Osteocyte (in vitro differentiated cells): Measurements from ENCODE around the gene DNAJB1. TPM values are rescaled to one million over a fixed set of nuclear protein-coding genes. Genes with fewer than 3 reads are reported as not detected.
A peak's percentile ranks its signal among the peaks of the same experiment; 100 is the strongest.

ENCODE experiments used
- DNase-seq: peaks from one replicate; pipeline ENCODE4 v3.0.0; 2021; ENCODE audit warnings: mixed read lengths; ENCODE audit not compliant: unreplicated experiment; ENCODE audit errors: extremely low spot score
- H3K27ac Mint-ChIP-seq: one replicate; pipeline ENCODE4 v1.8.0; 2021; ENCODE audit warnings: mild to moderate bottlenecking, mixed read lengths; ENCODE audit not compliant: unreplicated experiment
- H3K27me3 Mint-ChIP-seq: one replicate; pipeline ENCODE4 v1.8.0; 2021; ENCODE audit warnings: mixed read lengths; ENCODE audit not compliant: unreplicated experiment
- H3K36me3 Mint-ChIP-seq: one replicate; pipeline ENCODE4 v1.8.0; 2021; ENCODE audit warnings: mixed read lengths; ENCODE audit not compliant: unreplicated experiment
- H3K4me1 Mint-ChIP-seq: one replicate; pipeline ENCODE4 v1.8.0; 2021; ENCODE audit warnings: mixed read lengths; ENCODE audit not compliant: unreplicated experiment
- H3K4me3 Mint-ChIP-seq: one replicate; pipeline ENCODE4 v1.8.0; 2021; ENCODE audit warnings: mild to moderate bottlenecking, moderate library complexity, mixed read lengths; ENCODE audit not compliant: unreplicated experiment
- H3K9me3 Mint-ChIP-seq: one replicate; pipeline ENCODE4 v1.8.0; 2021; ENCODE audit warnings: mixed read lengths; ENCODE audit not compliant: unreplicated experiment
- CTCF ChIP-seq: fragments of 200-600 bp; sonication (generic); IDR thresholded peaks from 2 replicates; pipeline ENCODE4 v1.5.0; 2021; ENCODE audit warnings: antibody characterized with exemption, mild to moderate bottlenecking, moderate library complexity
- total RNA-seq: library from RNA; stranded (reverse); gene quantifications from 2 replicates; pipeline ENCODE4 v1.2.1, GENCODE V29; 2021

Gene DNAJB1
- total RNA-seq, 1 donor from 2014 or later, result 80.0 TPM

GRCh38 chr19:14494910-14495671 is 23.1 kb downstream of the DNAJB1 start:
- TF ChIP-seq CTCF, result no peak
- DNase-seq, result no peak

DNA sequence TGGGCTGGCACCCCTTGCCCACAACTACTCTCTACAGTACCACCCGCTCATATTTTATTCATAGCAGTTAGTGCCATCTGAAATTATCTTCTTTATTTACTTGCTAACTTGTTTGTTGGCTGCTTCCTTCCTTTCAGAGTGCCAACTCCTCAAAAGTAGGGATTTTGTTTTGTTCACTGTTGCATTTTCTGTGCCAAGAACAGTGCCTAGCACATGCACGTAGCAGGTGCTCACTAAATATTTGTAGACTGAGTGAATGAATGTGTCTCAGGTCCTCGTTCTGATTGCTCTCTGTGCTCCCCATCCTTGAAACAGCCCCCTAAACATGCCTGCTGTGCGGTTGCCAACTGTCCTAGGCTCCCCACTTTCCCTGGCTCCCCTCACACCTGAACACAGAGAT is 23.8 kb downstream of the DNAJB1 start:
- Mint-ChIP-seq H3K4me1 (peaks cover 29% of the 10 kb centered on the region), H3K36me3 (peaks cover 17% of the 10 kb centered on the region), H3K9me3 (no peaks in the 10 kb centered on the region), H3K27ac (no peak overlapping the region), H3K27me3 (no peaks in the 10 kb centered on the region), H3K4me3 (peak overlapping the region; percentile 85)
- no peak for DNase-seq
- TF ChIP-seq CTCF, result no peak

More at GRCh38 chr19:14494910-14495671, 23.1 kb downstream of the DNAJB1 start:
- peak overlapping the region; percentile 71 for H3K27ac Mint-ChIP-seq
- no peaks in the 10 kb centered on the region for H3K9me3 Mint-ChIP-seq
- H3K4me1 Mint-ChIP-seq, result peaks cover 29% of the 10 kb centered on the region
- H3K4me3 Mint-ChIP-seq, result peak overlapping the region; percentile 85
- peaks cover 11% of the 10 kb centered on the region for H3K36me3 Mint-ChIP-seq
- no peaks in the 10 kb centered on the region for H3K27me3 Mint-ChIP-seq

GRCh38 chr19:14492756-14493337 is 25.4 kb downstream of the DNAJB1 start:
- peaks cover 21% of the 10 kb centered on the region for H3K36me3 Mint-ChIP-seq
- no peak for DNase-seq
- no peaks in the 10 kb centered on the region for H3K27me3 Mint-ChIP-seq
- H3K4me1 Mint-ChIP-seq, result peaks cover 29% of the 10 kb centered on the region
- no peak overlapping the region for H3K4me3 Mint-ChIP-seq
- no peaks in the 10 kb centered on the region for H3K9me3 Mint-ChIP-seq
- no peak overlapping the region for H3K27ac Mint-ChIP-seq
- TF ChIP-seq CTCF, result no peak

DNA sequence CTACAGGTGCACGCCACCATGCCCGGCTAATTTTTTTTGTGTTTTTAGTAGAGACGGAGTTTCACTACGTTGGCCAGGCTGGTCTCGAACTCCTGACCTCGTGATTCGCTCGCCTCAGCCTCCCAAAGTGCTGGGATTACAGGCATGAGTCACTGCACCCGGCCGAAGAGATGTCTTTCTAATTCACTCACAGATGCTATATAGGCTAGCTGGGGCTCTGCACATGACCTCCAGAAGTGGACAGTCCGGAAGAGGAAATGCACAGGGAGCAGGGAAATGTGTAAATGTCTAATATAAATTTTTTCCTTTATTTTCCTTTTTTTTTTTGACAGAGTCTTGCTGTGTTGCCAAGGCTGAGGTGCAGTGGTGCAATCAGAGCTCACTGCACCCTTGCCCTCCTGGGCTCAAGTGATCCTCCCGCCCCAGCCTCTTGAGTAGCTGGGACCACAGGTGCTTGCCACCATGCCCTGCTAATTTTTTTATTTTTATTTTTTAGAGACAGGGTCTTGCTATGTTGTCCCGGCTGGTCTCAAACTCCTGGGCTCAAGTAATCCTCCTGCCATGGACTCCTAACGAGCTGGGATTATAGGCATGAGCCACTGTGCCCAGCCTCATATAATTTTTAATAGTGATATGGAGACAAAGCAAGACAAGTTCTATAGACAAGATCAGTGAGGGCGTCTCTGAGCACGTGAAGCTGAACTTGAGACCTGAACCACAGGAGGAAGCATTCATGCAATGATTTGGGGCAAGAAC is 30.6 kb downstream of the DNAJB1 start:
- Mint-ChIP-seq H3K36me3 (peaks cover 31% of the 10 kb centered on the region), H3K27ac (no peak overlapping the region), H3K4me1 (no peaks in the 10 kb centered on the region), H3K9me3 (no peaks in the 10 kb centered on the region), H3K4me3 (no peak overlapping the region), H3K27me3 (no peaks in the 10 kb centered on the region)
- no peak for DNase-seq
- no peak for TF ChIP-seq CTCF
